Measurements from ENCODE around the gene MMP15. TPM values are rescaled to one million over a fixed set of nuclear protein-coding genes. Genes with fewer than 3 reads are reported as not detected.
A peak's percentile ranks its signal among the peaks of the same experiment; 100 is the strongest.

MMP15 gene
- total and polyA plus RNA-seq, 7 donors = 2.5 to 6.5 (median 5.9) TPM

DNA sequence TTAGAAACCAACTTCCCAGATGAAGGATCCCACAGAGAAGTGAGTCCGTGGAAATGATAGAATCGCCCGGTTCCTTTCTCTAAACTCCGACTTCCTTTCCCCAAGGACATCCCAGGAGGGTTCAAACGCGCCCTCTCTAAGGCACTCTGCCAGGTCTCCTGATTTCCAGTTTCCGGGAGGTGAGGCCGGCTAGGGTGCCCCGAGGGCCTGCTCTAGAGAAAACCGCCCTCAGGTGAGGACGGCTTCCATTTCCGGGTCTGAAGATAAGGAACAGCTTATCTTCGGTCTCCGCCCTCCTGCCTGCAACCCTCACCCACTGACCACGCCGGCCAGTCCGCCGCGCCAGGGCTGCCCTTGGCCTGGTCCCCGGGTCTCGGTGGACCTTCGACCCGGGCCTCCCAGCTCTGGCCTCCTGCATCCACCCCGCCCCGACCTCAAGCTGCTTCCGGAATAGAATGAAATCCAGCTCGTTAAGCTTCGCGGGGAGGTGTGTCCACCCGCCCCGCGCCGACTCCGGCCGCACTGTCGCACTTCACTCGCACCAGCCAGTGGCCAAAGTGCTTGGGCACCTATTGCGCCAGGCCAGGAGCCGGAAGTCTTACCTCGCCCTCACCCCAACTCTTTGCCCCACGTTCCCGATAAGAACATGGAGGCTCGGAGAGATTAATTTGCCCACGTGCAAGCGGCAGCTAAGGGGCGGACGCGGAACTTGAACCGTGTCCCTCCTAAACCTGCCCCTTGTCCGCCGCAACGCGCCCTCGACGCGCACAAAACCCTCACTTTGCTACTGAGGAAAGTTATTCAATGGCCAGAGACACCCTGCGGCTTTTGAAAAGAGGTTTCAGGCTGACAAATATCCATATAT, 836 bp upstream of the MMP15 start:
- DNase-seq (peak; percentile 43 to 67), ATAC-seq (peak in 2 of 4 donors; percentile 12 to 22)
- intact Hi-C loops (cut with DNase I) = loop anchor here (5.0 kb wide), 2 partner anchors 98 to 173 kb away; partner anchors contain the start of gene CSNK2A2 (in 1 of the 2)
- TF ChIP-seq, protein P1, sequence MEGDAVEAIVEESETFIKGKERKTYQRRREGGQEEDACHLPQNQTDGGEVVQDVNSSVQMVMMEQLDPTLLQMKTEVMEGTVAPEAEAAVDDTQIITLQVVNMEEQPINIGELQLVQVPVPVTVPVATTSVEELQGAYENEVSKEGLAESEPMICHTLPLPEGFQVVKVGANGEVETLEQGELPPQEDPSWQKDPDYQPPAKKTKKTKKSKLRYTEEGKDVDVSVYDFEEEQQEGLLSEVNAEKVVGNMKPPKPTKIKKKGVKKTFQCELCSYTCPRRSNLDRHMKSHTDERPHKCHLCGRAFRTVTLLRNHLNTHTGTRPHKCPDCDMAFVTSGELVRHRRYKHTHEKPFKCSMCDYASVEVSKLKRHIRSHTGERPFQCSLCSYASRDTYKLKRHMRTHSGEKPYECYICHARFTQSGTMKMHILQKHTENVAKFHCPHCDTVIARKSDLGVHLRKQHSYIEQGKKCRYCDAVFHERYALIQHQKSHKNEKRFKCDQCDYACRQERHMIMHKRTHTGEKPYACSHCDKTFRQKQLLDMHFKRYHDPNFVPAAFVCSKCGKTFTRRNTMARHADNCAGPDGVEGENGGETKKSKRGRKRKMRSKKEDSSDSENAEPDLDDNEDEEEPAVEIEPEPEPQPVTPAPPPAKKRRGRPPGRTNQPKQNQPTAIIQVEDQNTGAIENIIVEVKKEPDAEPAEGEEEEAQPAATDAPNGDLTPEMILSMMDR (IDR thresholded peaks at IDR 0.05) = no peak
- Histone ChIP-seq H3K4me1 (peaks cover 26% of the 10 kb centered on the region), H3K27ac (peak overlapping the region; percentile 82), H3K9me3 (no peaks in the 10 kb centered on the region), H3K4me3 (peak overlapping the region; percentile 78), H3K36me3 (ENCODE audit: insufficient read depth in 1 of 2, low read depth in 1 of 2) (peaks cover 0 to 5% of the 10 kb centered on the region in 2 donors), H3K27me3 (ENCODE audit: insufficient read depth in 3 of 3, low read length in 2 of 3) (no peaks in the 10 kb centered on the region)
- WGBS, 3 donors = 16 to 18% (median 16%) methylated on average over 57 of the region's 57 CpGs

DNA sequence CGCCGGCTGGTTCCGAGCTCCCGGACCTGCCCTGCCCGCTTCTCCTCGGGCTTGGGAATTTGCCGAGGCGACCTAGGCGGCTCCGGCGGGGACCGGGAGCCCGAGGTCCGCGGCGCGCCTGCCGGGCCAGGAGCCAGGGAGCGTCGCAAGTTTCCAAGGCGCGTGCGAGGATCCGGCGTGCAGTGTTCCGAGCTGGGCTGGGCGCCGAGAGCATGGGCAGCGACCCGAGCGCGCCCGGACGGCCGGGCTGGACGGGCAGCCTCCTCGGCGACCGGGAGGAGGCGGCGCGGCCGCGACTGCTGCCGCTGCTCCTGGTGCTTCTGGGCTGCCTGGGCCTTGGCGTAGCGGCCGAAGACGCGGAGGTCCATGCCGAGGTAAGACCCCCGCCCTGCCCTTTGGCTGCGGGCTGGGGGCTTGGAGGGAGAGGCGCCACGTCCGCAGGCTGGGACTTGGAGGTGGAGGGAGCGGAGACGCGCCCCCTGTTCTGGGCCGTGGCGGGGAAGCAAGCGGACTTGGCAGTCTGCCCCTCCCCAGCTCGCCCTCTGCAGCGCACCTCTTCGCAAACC, 668 bp downstream of the MMP15 start:
- Histone ChIP-seq H3K27me3 (ENCODE audit: insufficient read depth in 3 of 3, low read length in 2 of 3) (no peaks in the 10 kb centered on the region), H3K4me3 (peak overlapping the region; percentile 78), H3K4me1 (peaks cover 34% of the 10 kb centered on the region), H3K27ac (peak overlapping the region; percentile 82), H3K9me3 (no peaks in the 10 kb centered on the region), H3K36me3 (ENCODE audit: insufficient read depth in 1 of 2, low read depth in 1 of 2) (no peaks in the 10 kb centered on the region)
- TF ChIP-seq, protein P1 (IDR thresholded peaks at IDR 0.05) = no peak
- intact Hi-C loops (cut with DNase I) = no loop called here
- ATAC-seq (peak; percentile 47 to 66 (median 60)), DNase-seq (peak; percentile 64 to 80)
- 0 to 1% (median 0%) methylated on average over 48 to 65 of the region's 65 CpGs for WGBS, 3 donors

DNA sequence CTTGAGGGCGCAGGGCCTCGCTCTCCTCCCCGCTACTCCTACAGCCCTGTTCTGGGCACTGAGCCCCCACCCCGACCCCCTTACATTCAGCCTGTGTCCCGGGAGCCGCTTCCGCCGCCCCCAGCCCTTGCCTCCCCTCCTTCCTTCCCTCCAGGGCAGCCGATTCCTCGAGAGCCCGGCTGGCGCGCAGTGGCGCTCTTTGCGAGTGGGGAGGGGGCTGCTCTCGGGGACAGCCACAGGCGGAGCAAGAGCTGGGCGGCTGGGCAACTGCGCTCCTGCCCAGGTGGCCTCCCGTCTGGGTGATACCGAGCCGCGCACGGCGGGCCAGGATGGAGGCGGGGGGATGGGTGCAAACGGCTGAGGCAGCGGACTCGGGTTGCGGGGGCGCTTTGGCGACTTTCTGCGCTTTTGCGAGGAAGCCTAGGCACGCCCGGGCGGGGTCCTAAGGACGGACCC, 1.2 kb downstream of the MMP15 start:
- TF ChIP-seq, protein P1 (IDR thresholded peaks at IDR 0.05) = no peak
- Histone ChIP-seq H3K36me3 (ENCODE audit: insufficient read depth in 1 of 2, low read depth in 1 of 2) (no peaks in the 10 kb centered on the region), H3K27me3 (ENCODE audit: insufficient read depth in 3 of 3, low read length in 2 of 3) (no peaks in the 10 kb centered on the region), H3K4me3 (peak overlapping the region; percentile 78), H3K4me1 (peaks cover 34% of the 10 kb centered on the region), H3K27ac (peak overlapping the region; percentile 82), H3K9me3 (no peaks in the 10 kb centered on the region)
- intact Hi-C loops (cut with DNase I) = no loop called here
- ATAC-seq (peak in 3 of 4 donors; percentile 2 to 12 (median 2)), DNase-seq (no peak)
- 0 to 1% (median 0%) methylated on average over 24 to 38 of the region's 38 CpGs for WGBS, 3 donors

DNA sequence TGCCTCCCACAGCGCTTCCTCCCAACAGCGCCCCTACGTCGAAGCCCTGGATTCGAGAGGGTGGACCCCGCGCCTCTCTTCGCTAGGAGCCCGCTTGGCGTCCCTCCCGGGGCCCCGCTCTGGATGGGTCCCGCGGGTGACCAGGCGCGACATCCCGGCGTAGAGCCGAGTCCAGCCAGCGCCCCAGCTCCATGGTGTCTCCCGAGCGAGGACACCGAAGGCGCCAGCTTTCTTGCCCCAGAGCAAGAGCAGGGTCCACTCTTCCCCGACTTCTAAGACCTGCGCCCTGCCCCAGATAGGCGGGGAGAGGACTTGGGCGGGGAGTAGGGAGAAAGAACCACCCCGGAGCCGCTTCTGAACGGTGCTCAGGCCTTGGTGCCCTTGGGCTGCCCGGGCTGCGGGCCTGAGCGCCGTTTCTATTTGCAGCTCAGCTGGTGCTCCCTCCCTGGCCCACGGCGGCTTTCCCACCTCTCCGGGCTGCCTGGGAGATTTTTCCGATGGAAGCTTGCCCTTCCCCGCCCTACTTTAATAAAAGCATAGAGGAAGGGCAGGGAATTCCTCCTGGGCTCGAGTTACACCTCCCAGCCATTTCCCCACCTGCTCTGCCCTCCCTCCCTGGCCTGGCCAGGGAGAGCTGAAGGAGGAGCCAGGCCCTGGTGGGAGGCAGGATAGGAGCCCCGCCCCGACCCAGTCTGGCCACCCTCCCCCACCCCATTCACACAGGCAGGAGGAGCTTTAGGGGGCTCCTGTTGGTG, 1.8 kb downstream of the MMP15 start:
- ATAC-seq (peak; percentile 51 to 69 (median 62)), DNase-seq (peak; percentile 41 to 70)
- intact Hi-C loops (cut with DNase I) = no loop called here
- H3K9me3 ChIP-seq = no peaks in the 10 kb centered on the region
- H3K4me3 ChIP-seq = peak overlapping the region; percentile 78
- WGBS, 3 donors = 1 to 3% (median 3%) methylated on average over 42 to 43 of the region's 43 CpGs
- TF ChIP-seq, protein P1 (IDR thresholded peaks at IDR 0.05) = no peak
- H3K36me3 ChIP-seq (ENCODE audit: insufficient read depth in 1 of 2, low read depth in 1 of 2) = no peaks in the 10 kb centered on the region
- H3K27ac ChIP-seq = peak overlapping the region; percentile 62
- peaks cover 33% of the 10 kb centered on the region for H3K4me1 ChIP-seq
- H3K27me3 ChIP-seq (ENCODE audit: insufficient read depth in 3 of 3, low read length in 2 of 3) = no peaks in the 10 kb centered on the region

All from psoas muscle (tissue), 8 donors.